H4 (cell line): ENCODE measurements around the gene TIAM2. TPM values are rescaled to one million over a fixed set of nuclear protein-coding genes. Genes with fewer than 3 reads are reported as not detected.
"Not testable (repeated sequence)": the region's sequence is repeated elsewhere in the genome, so short reads cannot be mapped to it uniquely, and the experiment has no call there.

Source experiments
- DNase-seq: peaks from one replicate; pipeline ENCODE4 v3.0.0-alpha.2; 2015; ENCODE audit warnings: low spot score
- total RNA-seq: library from RNA; depleted of rRNA; stranded (reverse); fragments of >200 nt; shearing (Covaris generic); gene quantifications from 2 replicates; pipeline ENCODE4 v1.2.3, GENCODE V29; 2014

Gene TIAM2
- total RNA-seq, 1 experiment from 2014 or later, result 5.7 TPM

DNA sequence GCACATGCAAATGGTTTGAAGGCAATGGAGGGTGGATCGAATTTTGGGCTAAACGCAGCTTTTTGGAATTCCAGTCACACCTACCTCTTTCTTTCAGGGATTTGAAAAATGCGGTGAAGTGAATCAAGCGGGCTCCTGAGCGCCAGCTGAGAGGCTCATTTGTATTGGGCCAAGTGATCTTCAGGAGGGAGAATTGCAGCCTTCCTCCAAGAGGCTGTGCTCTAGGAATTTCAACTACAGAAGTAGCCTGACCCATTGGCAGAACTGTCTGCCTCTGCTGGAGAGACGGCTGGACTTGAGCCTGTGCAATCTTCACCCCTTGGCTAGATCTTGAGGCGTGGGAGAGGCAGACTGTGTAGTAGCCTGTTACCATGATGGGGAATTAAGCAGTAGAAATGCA lies 5.7 kb upstream of the TIAM2 start:
- DNase-seq, result no peak

DNA sequence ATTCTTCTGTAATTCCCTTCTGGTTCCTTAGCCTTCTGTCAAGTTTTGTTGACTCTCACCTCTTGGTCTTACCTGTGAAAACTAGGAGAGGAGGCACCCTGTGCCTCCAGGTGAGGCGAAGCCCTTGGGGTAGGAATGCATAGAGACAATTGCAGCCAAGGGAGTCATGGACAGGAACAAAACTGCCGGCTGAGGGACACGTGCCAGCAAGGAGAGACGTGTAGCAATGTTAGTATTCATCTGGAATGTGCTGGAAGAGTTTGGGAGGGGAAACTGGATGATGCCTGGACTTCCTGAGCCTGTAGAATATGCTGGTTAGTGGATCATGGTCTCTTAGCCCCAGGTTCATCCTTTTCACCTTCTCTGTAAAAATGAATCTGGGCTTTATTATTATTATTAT lies 3.9 kb upstream of the TIAM2 start:
- DNase-seq, result no peak

DNA sequence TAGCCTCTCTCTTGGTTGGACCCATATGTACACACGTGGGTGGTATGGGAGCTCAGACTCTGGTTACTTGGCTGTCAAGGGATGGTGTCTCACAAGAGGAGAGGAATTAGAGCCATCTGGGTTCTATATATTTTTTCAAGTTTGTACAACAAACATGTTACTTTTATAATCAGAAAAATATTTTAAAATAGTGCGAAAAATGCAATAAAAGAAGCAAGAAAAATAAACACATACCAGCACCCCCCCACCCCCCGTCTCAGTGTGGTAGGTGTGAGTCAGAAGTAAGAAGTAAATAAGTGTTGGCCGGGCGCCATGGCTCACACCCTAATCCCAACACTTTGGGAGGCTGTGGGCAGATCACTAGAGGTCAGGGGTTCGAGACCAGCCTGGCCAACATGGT lies 2.1 kb upstream of the TIAM2 start:
- no peak for DNase-seq

DNA sequence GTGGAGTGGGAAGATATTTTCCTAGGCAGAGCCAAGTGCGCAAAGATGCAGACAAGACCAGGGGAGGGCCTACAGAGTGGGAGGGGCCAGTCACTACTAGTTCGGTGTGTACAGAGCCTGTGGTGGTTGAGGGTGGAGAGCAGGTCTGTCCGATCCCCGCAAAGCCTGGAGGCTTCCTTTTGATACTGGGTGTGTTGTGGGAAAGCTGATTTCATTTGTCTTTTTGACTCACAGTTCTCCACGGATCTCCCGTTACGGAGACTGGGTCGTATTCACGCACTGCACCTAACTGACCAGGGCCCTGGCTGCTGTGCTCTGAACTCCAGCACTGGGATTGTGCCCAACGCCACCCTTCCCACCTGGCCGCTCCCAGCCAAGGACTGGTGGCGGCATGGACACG lies 1.4 kb upstream of the TIAM2 start:
- no peak for DNase-seq

DNA sequence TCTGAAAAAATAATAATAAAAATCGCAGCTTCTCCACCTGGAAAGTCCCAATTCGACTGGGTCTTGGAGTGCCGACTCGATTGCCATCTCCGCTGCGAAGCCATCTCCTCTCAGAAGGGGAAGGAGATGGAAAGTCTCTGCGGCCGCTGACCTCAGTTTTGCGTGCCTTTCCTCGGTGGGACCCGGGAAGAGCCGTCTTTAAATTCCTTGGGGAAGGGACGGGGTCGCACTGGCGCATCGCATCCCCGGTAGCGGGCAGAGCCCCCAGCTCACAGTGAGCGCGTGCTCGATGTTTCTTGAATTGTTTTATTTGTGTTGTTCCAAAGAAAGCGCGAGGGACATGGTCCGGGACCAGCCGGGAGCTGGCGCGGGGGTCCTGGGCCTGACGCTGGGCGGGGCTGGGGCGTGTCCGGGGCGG lies 270 bp upstream of the TIAM2 start:
- DNase-seq, result no peak

DNA sequence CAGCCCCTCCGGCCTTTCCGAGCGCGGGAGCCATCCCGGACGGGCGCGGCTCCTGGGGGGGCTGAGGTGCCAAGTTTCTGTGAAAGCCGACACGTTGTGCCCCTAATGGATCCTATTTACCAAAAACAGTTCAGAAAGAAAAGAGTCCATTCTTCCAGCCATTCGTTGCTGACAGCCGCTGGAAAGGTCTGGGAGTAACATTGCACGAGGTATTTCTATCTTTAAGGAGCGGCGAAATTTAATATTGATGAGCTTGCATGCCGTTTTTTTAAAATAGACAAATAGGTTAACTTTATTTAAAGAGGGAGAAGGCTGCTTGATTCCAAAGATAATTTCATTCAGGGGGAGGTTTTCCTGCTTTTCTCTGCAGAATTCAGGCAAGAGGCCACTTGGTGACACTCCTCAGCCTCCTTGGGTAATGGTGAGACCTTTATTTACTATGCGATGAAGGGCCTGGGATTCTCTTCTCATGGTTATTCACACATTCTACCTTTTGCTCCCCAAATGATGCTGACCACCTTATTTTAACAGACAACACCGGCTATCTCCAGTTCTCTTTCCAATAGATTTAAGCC lies 988 bp downstream of the TIAM2 start:
- DNase-seq, result no peak

DNA sequence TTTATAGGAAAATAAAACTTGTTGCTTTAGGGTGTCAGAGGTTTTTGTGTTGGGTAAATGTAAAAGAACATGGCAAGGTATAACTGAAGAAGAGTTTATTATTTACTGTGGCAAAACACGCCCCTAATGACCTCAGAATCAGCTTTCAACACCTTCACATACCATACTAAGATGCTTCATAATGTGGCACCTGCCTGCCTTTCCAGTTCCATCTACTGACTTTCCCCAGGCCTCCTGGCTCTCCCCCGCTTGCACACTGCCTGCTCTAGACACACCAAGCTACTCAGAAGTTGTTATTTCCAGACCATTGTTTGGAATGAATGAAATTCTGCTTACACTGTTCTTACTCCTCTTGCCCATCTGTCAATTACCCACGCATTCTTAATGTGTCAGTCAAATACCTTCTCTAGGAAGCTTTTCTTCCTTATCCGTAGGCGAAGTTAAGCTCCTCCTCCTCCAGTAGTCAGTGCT lies 1.8 kb downstream of the TIAM2 start:
- DNase-seq, result no peak

DNA sequence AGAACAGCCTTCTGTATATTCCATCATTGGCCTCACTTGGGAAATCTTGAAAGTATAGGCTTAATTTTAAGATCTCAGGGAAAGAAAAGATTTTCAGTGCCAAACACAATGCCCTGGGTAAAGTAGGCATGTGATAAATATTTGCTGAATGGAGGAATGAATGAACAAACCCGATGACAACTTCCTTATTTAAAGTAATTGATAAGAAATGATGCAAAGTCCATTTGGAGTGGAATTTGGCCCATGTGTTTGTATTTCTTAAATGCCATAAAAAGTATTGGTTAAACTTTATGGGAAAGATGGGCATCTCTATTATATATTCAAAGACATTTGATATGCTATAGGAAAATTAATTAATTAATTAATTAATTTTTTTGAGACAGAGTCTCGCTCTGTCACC lies 3.7 kb downstream of the TIAM2 start:
- no peak for DNase-seq

DNA sequence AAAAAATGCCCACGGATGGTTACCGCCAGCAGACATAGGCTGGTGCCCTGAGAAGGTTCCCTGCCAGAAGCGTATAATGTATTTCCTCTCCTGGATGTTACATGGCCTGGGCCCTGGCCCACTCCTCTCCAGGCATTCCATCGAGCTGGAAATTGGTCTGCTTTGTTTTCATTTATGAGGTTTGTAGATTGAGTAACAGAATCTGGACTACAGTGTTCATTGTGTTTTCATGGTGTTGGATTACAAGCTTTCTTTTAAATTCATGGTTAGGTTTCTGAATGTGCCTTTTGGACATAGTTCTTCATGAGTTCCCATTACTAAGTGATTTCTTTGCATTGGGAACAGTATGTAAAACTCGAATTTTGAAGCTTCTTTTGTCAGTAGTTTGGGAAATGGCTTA lies 6.4 kb downstream of the TIAM2 start:
- peak; percentile 14 for DNase-seq

DNA sequence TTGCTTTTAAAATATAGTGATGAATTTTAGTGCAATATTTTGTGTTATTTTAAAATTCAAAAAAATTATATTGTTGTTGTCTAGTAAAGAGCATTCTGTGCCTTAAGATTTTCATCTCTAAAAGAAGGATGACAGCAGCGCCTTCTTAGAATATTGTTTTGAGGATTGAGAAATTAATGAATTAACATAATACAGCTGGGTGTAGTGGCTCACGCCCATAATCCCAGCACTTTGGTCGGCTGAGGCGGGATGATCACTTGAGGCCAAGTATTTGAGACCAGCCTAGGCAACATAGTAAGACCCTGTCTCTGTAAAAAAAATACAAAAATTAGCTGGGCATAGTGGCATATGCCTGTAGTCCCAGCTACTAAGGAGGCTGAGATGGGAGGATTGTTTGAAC lies 6.8 kb downstream of the TIAM2 start:
- DNase-seq, result no peak

DNA sequence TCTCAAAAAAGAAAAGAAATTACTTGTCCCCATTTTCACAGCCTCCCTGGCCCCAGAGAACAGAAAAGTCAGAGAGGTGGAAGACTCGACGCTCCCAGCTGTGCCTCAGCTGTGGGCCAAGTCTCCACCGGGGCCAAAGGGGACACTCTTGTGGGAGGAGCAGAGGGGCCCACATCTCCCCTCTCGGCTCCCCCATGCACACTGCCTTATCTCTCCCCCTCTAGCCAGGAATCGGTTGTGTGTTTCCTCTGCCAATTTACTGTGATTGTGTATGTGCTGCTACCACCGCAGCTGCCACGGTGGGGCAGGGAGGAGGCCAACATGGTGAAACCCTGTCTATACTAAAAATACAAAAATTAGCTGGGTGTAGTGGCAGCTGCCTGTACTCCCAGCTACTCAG lies 8.4 kb downstream of the TIAM2 start:
- no peak for DNase-seq

DNA sequence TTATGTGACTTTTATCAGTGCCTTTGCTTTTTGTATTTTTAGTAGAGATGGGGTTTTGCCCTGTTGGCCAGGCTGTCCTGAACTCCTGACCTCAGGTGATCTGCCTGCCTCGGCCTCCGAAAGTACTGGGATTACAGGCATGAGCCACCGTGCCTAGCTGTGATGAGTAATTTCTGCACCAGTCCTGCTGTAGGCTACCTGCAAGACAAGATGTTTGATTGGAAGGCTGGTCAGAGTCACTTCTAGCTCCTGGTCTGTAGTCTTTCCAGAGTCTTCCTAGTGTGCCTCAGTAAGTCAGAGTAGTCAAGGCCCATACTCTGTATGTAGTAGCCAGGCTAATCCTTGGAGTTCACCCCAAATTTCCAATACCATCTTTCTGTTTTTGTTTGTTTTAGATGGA lies 8.9 kb downstream of the TIAM2 start:
- DNase-seq, result no peak

DNA sequence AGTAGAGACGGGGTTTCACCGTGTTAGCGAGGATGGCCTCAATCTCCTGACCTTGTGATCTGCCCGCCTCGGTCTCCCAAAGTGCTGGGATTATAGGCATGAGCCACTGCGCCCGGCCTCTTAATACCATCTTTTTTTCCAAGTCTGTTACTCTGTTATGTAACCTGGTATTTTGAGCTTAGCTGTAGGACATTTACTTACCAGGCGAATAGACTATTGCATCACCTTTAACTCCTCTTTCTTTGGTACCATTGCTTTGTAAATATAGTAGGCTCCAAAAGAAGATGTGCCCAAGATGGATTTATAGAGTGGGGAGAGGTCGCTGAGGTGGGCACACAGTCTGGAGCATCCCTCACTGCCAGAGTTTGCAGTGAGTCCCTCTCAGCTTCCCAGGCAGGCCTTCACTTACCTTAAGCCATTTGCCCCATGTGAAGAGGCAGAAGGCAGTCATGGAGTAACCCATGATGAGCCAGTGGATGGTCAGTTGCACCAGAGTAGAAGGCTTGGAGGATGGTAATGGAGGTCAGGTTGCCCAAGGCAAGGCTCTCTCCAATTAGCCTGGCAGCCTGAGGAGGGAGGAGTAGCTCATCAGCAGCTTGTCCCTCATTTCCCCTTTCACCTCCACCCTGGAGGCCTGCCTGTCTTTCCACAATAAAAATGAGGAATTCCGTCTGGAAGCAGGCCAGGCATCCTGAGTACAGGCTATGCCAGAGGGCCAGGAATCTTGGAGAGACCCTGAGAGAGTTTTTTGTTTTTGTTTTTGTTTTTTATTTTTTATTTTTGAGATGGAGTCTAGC lies 9.7 kb downstream of the TIAM2 start:
- no peak for DNase-seq

DNA sequence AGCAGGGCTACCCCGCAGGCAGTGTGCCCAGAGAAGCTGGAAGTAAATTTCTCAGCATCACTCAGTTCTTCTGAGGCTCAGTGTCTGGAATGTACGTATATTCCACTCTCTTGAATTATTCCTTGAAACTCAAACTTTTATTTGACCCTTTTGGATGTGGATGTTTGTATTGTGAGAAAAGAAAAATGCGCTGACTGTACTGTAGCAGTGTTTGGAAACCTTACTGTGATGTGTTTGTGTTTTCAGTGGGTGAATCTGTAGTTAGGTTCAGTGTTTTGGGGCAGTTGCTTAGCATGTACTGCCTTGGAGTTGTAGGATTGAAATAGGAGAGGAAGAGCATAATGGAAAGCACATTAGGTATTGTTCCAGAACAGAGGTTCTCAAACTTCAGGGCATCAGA lies 13.5 kb downstream of the TIAM2 start:
- no peak for DNase-seq

DNA sequence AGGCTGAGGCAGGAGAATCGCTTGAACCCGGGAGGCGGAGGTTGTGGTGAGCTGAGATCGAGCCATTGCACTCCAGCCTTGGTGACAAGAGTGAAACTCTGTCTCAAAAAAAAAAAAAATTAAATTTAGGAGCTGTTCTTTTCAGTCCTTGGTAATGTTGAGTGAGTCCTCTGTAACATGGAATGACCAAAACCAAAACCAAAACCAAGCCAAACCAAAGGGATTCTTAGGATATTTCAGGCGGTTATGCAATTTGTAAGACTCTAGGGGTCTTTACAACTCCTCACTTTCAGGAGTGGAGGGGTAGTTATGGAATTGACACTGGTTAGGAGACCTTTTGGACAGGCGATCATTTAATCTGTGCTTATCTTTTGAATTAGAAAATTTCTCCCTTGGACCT lies 15.8 kb downstream of the TIAM2 start:
- DNase-seq, result no peak

DNA sequence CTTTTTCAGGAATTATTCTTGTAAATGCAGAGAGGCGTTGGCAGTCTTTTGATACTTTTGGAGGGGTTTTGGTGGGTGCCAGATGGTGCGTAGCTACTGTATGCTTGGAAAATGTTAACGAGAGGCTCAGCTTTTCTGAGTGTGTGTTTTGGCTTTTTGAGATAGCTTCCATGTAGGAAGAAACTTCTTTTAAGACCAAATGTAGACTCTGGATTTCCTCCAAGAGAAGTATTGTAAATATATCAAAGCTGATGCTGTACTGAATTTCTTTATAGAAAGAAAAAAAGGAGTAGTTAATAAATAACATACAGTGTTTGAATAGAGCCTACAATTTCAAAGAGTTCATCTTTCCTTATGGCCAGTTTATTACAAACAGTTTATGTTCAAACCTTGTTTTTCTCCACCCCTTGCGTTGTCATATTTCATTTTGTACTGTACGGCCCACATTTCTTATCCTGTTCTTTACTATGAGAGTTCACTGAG lies 16.7 kb downstream of the TIAM2 start:
- no peak for DNase-seq

DNA sequence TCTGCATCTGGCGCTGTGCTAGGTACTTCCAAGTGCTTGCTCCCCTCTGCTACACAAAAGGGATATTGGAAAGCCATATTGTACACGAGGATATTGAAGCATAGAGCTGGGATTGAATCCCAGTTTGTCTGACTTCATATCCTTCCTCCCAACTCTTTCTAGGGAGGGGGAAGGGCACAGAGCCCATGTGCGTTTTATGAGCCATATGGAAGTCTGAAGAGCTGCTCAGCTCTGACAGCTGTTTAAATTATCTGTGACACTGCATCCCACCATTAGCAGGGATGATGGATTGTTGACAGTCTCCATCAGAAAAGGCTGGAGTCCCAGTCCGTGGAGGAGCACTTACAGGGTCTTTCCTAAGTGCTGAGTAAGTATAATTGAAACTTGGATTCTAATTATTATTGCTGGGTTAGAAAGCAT lies 18.4 kb downstream of the TIAM2 start:
- no peak for DNase-seq

DNA sequence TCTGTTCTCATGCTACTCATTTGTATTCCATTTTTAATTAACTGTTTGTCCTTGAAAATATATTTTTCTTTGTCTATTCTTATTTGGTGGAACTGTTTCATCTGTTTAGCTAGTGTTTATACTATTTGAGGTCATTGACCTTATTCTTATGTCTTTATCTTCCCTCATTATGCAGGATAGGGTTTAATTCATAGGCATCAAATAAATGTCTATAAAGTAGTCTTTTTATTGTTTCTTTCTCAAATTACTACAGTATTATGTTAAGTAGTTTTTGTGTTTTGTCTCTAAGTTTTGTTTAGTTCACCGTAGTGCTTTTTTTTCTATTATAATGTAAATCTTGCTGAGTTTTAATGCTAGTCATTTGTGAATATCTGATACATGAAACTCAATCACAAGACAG lies 19.0 kb downstream of the TIAM2 start:
- no peak for DNase-seq

DNA sequence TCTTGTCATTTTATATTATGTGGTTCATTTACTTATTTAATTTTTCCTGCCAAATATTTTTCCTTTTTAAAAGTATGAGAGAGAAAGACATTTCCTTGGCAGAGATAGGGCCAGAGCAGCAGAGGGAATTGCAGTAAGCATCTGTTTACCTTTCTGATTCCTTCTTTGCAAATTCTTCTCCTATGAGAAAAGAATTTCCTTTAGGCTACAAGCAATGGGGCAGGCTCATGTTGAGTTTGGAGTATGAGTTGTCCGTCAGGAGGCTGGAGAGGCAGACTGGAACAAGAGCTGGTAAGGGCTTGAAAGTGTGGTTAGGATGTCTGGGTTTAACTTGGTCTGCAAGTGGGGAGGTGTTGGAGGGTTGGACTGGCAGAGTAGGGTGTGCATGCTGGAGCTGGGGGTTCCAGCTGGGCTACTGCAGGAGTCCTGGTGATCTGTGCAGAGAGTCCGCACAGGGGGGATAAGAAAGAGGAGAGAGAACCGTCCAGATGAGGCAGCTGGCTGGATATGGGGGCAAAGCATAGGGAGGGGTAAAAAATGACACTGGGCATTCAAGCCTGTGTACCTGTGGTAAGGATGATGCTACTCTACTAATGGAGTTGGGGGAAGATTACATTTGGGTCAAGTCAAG lies 19.7 kb downstream of the TIAM2 start:
- DNase-seq, result no peak

DNA sequence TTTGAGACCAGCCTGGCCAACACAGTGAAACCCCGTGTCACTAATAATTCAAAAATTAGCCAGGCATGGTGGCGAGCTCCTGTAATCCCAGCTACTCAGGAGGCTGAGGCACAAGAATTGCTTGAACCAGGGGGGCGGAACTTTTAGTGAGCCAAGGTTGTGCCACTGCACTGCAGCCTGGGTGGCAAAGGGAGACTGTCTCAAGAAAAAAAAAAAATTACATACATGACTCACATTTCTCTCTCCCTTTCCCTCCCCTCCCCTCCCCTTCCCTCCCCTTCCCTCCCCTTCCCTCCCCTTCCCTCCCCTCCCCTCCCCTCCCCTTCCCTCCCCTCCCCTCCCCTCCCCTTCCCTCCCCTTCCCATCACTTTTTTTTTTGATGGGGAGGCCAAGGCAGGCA lies 23.3 kb downstream of the TIAM2 start:
- not testable (repeated sequence) for DNase-seq

DNA sequence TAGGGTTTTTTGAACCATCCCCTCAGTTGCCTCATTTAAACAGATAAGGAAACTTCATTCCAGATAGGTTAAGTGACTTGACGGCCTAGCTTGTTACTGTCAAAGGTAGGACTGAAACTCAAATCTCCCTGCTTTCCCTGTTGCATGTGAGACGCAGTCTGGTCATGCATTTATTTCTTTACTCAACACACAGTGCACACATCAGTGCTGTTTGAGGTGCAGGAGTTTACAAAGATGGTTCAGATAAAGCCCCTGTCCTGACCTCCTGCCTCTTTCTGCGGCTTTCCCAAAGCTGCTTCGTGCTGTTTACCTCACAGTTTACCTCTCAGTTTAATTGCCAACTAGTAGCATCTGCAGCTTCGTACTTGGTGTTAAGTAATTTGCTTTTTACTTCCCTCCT lies 26.6 kb downstream of the TIAM2 start:
- no peak for DNase-seq

DNA sequence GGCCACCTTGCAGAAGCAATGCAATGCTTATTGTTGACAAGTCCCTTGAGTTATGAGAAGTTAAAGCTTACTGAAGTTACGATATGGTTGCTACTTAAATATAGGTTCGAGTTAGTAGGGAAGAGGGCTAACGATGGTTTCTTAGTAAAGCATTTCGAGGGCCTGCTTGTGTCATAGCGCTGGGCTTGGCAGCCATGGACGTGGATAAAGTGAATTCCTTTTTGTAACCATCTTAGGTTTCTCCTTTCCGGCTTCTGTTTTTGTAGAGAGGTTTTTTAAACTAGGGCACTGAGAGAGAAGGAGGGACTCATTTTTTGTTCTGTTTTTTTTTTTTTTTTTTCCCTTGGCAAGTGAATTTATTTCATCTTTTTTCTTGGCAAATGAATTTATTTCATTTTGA lies 27.6 kb downstream of the TIAM2 start:
- no peak for DNase-seq

DNA sequence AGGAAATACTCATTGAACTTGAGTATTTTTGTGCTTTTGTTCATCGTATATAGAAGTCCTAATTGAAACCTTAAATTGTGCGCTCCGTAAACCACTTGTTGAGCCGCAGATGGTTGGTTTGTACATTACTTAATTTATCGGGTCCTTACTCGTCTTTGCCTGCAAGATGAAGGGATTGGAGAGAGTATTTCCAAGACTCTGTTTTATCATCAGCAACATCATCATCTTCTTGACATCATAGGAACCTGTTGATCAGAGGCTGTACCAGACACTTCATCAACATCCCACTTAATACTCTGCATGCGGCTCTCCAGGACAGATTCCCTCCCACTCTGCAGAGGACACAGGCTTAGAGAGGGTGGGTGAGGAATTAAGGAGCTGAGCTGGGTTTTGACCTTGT lies 28.6 kb downstream of the TIAM2 start:
- DNase-seq, result no peak
